Progenitor cell of endocrine pancreas (in vitro differentiated cells): ENCODE measurements around the gene ZNF106. TPM values are rescaled to one million over a fixed set of nuclear protein-coding genes. Genes with fewer than 3 reads are reported as not detected.

Experiments used
- DNase-seq: peaks from one replicate; pipeline ENCODE4 v3.0.0; 2021; ENCODE audit warnings: low spot score; ENCODE audit not compliant: unreplicated experiment
- H3K27ac Mint-ChIP-seq: 2 replicates; pipeline ENCODE4 v1.8.0; 2021; ENCODE audit warnings: mild to moderate bottlenecking, moderate library complexity, mixed read lengths
- H3K27me3 Mint-ChIP-seq: 2 replicates; pipeline ENCODE4 v1.8.0; 2021; ENCODE audit warnings: mixed read lengths
- H3K36me3 Mint-ChIP-seq: 2 replicates; pipeline ENCODE4 v1.8.0; 2022; ENCODE audit warnings: mixed read lengths; ENCODE audit not compliant: insufficient read depth
- H3K4me1 Mint-ChIP-seq: 2 replicates; pipeline ENCODE4 v1.8.0; 2021; ENCODE audit warnings: low read depth, mixed read lengths
- H3K4me3 Mint-ChIP-seq: 2 replicates; pipeline ENCODE4 v1.8.0; 2021; ENCODE audit warnings: low read depth, mild to moderate bottlenecking, moderate library complexity, mixed read lengths
- H3K9me3 Mint-ChIP-seq: 2 replicates; pipeline ENCODE4 v1.8.0; 2021; ENCODE audit warnings: low read depth, mixed read lengths
- total RNA-seq: library from RNA; stranded (reverse); gene quantifications from 2 replicates; pipeline ENCODE4 v1.2.1, GENCODE V29; 2021
- TF ChIP-seq, protein P1 (sequence below): fragments of 200-600 bp; sonication (generic); IDR thresholded peaks from one replicate; pipeline ENCODE4 v1.5.0; 2021; ENCODE audit warnings: antibody characterized with exemption, mild to moderate bottlenecking; ENCODE audit not compliant: unreplicated experiment

ZNF106 gene
- total RNA-seq, 1 donor from 2014 or later = 52.4 TPM

DNA sequence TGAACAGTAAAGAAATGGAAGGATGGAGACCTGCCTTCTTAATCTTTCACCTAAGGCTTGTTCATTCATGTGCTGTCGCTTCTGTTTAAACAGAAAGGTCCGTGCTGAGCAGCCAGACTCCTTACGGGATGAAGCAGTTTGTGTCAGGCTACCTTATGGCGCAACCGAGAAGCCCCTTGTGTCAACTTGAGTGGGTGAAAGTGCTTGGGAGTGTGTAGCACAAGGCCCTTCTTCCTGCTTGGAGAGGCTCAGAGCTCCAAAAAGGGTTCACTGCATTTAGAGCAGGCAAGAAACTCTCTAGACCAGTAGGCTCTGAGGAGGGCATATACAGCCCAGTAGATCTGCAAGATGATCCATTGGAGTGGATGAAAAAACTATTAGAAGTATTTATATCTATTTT lies 115.7 kb downstream of the ZNF106 start:
- Mint-ChIP-seq H3K36me3 (peaks cover 3% of the 10 kb centered on the region), H3K27me3 (no peaks in the 10 kb centered on the region), H3K27ac (no peak overlapping the region), H3K4me3 (no peak overlapping the region), H3K9me3 (peaks cover 25% of the 10 kb centered on the region), H3K4me1 (no peaks in the 10 kb centered on the region)
- DNase-seq = no peak
- TF ChIP-seq, protein P1, sequence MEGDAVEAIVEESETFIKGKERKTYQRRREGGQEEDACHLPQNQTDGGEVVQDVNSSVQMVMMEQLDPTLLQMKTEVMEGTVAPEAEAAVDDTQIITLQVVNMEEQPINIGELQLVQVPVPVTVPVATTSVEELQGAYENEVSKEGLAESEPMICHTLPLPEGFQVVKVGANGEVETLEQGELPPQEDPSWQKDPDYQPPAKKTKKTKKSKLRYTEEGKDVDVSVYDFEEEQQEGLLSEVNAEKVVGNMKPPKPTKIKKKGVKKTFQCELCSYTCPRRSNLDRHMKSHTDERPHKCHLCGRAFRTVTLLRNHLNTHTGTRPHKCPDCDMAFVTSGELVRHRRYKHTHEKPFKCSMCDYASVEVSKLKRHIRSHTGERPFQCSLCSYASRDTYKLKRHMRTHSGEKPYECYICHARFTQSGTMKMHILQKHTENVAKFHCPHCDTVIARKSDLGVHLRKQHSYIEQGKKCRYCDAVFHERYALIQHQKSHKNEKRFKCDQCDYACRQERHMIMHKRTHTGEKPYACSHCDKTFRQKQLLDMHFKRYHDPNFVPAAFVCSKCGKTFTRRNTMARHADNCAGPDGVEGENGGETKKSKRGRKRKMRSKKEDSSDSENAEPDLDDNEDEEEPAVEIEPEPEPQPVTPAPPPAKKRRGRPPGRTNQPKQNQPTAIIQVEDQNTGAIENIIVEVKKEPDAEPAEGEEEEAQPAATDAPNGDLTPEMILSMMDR = no peak

DNA sequence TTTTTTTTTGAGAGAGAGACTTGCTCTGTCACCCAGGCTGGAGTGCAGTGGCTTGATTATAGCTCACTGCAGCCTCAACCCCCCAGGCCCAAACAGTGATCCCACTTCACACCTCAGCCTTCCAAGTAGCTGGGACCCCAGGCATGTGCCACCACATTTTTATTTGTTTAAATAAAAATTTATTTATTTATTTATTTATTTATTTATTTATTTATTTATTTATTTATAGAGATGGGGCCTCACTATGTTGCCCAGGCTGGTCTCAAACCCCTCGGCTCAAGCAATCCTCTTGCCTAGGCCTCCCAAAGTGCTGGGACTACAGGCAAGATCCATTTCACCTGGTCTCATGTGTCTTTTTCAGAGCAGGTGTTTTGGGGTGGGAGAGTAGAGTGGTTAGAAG lies 116.1 kb downstream of the ZNF106 start:
- TF ChIP-seq, protein P1 = no peak
- Mint-ChIP-seq H3K4me3 (no peak overlapping the region), H3K27ac (no peak overlapping the region), H3K9me3 (peaks cover 25% of the 10 kb centered on the region), H3K4me1 (no peaks in the 10 kb centered on the region), H3K27me3 (no peaks in the 10 kb centered on the region), H3K36me3 (peaks cover 3% of the 10 kb centered on the region)
- DNase-seq = no peak

DNA sequence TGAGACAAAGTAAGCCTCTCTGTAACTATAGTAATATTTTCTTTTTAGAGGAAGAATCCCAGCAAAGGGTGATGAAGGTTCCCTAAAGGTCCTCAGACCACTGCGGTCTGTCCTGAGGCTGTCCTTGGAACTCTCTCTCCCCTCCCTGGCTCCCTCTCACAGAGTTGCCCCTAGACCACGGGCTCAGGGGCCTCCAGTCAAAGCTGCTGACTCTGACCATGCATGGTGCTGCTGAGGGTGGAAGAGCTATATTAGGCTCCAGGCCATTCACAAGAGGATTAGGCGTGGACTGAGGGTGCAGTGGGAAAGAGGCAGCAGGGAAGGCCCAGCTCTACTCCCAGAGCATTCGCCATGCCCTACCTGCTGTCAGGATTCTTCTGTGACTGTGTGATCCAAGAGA lies 117.0 kb downstream of the ZNF106 start:
- peaks cover 3% of the 10 kb centered on the region for H3K36me3 Mint-ChIP-seq
- H3K27ac Mint-ChIP-seq = no peak overlapping the region
- TF ChIP-seq, protein P1 = no peak
- no peaks in the 10 kb centered on the region for H3K4me1 Mint-ChIP-seq
- peaks cover 24% of the 10 kb centered on the region for H3K9me3 Mint-ChIP-seq
- H3K4me3 Mint-ChIP-seq = no peak overlapping the region
- no peaks in the 10 kb centered on the region for H3K27me3 Mint-ChIP-seq
- DNase-seq = no peak

- Mint-ChIP-seq H3K27ac (no peak overlapping the region), H3K4me3 (no peak overlapping the region)
These were observed 117.7 kb downstream of the ZNF106 start for GRCh38 chr15:42373274-42373673.

DNA sequence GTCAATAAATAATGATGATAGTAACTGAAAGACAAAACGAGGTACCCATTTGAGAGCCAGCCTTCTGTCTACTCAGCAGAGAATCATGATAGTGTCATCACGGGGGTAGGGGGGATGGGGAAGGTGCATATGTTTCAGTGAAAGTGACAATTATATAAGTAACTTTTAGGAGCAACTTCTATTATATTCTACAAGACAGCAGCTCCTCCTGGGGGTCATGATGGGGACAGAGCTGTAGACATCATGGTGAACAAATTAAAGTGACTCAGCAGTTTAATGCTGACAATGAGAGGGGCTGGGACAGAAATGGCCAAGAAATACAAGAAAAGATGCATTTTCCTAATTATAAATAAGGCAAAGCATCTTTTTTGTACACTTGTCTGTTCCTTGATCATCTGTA lies 119.8 kb downstream of the ZNF106 start:
- DNase-seq = no peak

More at GRCh38 chr15:42373274-42373673, 117.7 kb downstream of the ZNF106 start:
- Mint-ChIP-seq H3K36me3 (peaks cover 2% of the 10 kb centered on the region), H3K27me3 (no peaks in the 10 kb centered on the region), H3K9me3 (peaks cover 21% of the 10 kb centered on the region), H3K4me1 (no peaks in the 10 kb centered on the region)
- DNase-seq = no peak
- TF ChIP-seq, protein P1 = no peak

More for the DNA sequence above, 119.8 kb downstream of the ZNF106 start:
- TF ChIP-seq, protein P1 = no peak
- Mint-ChIP-seq H3K4me1 (no peaks in the 10 kb centered on the region), H3K36me3 (no peaks in the 10 kb centered on the region), H3K9me3 (peaks cover 10% of the 10 kb centered on the region), H3K4me3 (no peak overlapping the region), H3K27ac (no peak overlapping the region), H3K27me3 (no peaks in the 10 kb centered on the region)
